PC-9 (cell line): Measurements from ENCODE around the gene CCDC180.

ENCODE experiments used
- EZH2 ChIP-seq: fragments of 200-600 bp; sonication (generic); IDR thresholded peaks from 2 replicates; pipeline ENCODE4 v1.8.0; 2017; ENCODE audit warnings: antibody characterized with exemption, low read depth
- TF ChIP-seq, protein P1 (sequence below): fragments of 200-600 bp; sonication (generic); conservative IDR thresholded peaks from 2 replicates; pipeline ENCODE4 v1.6.1; 2017; ENCODE audit warnings: mixed run types, antibody characterized with exemption, mild to moderate bottlenecking, moderate library complexity

DNA sequence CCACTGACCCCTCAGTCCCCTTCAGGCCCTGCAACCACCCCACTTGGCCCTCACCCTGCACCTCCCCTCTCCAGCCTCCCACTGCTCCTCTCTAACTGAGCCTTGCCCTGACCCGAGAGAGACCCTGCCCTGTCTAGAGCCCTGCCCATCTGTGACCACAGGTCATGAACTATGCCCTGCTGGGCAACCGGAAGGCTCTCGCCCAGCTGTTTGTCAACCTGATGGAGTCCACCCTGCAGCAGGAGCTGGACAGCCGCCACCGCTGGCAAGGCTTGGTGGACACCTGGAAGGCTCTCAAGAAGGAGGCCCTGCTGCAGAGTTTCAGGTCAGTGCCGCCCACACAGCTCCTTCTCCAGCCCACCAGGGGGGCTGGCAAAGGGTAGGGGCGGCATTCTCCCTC is 9.4 kb downstream of the CCDC180 start:
- TF ChIP-seq, protein P1, sequence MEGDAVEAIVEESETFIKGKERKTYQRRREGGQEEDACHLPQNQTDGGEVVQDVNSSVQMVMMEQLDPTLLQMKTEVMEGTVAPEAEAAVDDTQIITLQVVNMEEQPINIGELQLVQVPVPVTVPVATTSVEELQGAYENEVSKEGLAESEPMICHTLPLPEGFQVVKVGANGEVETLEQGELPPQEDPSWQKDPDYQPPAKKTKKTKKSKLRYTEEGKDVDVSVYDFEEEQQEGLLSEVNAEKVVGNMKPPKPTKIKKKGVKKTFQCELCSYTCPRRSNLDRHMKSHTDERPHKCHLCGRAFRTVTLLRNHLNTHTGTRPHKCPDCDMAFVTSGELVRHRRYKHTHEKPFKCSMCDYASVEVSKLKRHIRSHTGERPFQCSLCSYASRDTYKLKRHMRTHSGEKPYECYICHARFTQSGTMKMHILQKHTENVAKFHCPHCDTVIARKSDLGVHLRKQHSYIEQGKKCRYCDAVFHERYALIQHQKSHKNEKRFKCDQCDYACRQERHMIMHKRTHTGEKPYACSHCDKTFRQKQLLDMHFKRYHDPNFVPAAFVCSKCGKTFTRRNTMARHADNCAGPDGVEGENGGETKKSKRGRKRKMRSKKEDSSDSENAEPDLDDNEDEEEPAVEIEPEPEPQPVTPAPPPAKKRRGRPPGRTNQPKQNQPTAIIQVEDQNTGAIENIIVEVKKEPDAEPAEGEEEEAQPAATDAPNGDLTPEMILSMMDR = no peak
- no peak for TF ChIP-seq EZH2
